Renal pelvis (tissue), 4 donors: ENCODE data around the gene PRSS33. TPM values are rescaled to one million over a fixed set of nuclear protein-coding genes. Genes with fewer than 3 reads are reported as not detected.

Experiments
- DNase-seq: peaks from one replicate; pipeline ENCODE4 v3.0.0-alpha.2; 2013
- polyA plus RNA-seq, 3 donors: library from polyadenylated mRNA; unstranded; fragments of 120-200 nt; gene quantifications; one replicate each; pipeline ENCODE4 v1.2.1, GENCODE V29; 2013; ENCODE audit not compliant: insufficient read length in 3 of 3

PRSS33 gene
- polyA plus RNA-seq, 3 donors: 0.26 TPM; not detected in 2

GRCh38 chr16:2743007-2743810, 44.2 kb downstream of the PRSS33 start:
- no peak for DNase-seq

DNA sequence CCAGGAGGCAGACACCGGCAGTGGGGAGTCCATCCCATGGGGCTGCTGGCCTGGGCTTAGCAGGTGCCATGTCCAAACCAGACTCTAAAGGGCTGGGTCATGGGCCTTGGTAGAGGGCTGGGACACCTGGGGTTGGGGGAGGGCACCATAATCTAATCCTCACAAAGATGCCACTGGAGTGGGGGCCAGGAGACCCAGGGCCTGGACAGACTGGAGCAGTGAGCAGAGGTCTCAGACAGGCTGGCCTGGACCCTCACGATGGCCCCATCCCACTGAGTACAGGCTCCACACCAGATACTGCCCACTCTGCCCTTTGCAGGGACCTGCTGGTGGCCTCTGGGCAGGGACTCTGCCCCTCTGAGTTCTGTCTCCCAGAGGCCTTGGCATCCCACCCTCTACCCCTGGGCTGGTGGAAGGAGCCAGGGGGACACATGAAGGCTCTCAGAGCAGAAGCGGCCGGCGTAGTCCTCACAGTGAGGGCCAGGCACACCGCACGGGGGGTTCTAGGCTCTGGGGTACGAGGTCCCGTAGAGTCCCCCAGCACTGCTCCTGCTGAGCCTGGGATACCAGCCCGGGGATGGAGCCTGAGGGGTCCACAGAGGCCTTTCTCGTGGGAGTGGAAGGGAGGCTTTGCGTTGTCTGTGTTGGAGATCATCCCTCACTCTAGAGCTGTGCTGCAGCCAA, 44.9 kb downstream of the PRSS33 start:
- no peak for DNase-seq

- DNase-seq: no peak
These were observed 46.2 kb downstream of the PRSS33 start for GRCh38 chr16:2741168-2741567.

GRCh38 chr16:2740476-2740875, 46.9 kb downstream of the PRSS33 start:
- DNase-seq: no peak

DNA sequence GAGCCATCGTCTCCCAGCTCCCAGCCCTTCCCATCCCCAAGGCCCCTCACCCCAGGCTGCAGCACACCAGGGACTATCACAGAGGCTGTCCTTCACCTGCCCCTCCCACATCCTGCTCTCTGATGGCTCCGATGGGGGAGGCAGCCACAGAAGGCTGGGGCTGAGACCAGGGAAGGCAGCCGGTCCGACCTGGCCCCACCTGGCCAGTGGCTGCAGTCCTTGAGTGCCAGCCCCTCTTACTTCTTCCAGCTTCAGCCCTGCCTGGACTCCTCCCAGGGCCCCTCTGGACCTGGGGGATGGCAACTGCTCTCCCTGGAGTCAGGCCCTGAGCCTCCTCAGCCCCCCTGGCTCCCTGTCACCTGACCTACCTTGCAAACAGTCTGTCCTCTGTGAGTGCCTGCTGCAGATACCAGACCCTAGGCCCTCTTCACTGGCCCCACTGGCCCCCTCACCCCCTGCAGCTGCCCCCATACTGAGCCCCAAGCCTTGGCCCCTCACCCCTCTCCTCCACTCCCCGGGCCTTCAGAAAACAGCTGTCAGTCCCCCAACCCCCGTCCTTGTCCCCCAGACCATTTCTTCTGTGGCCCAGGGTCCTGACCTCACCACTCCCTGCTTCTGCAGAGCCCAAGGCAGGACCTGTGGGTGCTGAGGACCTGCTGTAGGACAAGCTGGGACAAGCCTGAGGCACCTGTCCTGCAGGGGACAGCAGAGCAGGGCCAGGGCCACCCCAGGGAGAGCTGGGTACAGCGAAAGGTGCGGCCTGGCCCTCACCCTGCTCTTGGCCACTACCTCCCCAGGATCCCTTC, 47.5 kb downstream of the PRSS33 start:
- no peak for DNase-seq

DNA sequence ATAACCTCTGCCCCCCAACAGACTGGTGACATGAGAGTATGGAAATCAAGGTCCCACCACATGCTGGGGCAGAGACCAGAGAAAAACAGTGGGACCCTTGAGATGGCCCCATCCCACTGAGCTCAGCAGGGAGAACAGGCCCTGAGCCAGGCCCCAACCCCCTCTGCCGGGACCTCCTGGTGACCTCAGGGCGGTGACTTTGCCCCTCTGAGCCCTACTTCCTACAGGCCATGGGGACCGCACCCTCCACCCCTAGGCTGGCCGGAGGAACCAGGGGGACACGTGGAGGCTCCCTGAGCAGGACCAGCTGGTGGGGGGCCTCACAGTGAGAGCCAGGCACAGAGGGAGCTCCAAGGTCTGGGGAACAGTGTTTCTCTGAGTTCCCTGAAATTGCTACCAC, 48.7 kb downstream of the PRSS33 start:
- no peak for DNase-seq

- no peak for DNase-seq
These were observed 49.4 kb downstream of the PRSS33 start for GRCh38 chr16:2737895-2738418.

DNA sequence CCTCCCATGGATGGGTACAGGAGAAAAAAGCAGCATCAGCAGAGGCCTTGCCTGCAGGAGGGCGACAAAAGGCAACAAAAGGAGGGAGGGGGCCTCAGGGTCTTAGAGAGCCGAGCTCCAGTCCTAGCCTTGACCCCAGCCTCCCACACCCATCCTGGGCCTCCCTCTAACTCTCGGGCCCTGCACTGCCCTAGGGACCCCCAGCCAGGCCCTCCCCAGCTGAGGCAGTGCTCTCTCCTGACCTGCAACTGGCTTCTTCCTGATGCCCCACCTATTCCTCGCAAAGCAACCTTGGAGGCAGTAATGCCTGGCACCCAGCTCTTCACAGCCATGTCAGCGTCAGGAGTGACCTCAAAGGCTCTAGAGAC, 50.1 kb downstream of the PRSS33 start:
- no peak for DNase-seq

- no peak for DNase-seq
These were observed 50.7 kb downstream of the PRSS33 start for GRCh38 chr16:2736476-2737237.

GRCh38 chr16:2734844-2735515, 52.4 kb downstream of the PRSS33 start:
- no peak for DNase-seq

Other genes with a start within 250 kb of the PRSS33 start
- 10 to 100 TPM; 49.4 to 51.4 (median 50.1) TPM for gene PDPK1, start 249.5 kb downstream of the PRSS33 start, polyA plus RNA-seq
- gene KCTD5, start 105.0 kb downstream of the PRSS33 start, polyA plus RNA-seq: 10 to 100 TPM; 19.7 to 25.3 (median 23.4) TPM
- 1 to 10 TPM; 1.5 to 2.8 (median 2.0) TPM for gene PRSS27, start 67.3 kb downstream of the PRSS33 start, polyA plus RNA-seq
- gene SRRM2, start 34.9 kb downstream of the PRSS33 start, polyA plus RNA-seq: 100 to 1,000 TPM; 642 to 846 (median 787) TPM
- 100 to 1,000 TPM; 203 to 310 (median 281) TPM for gene ELOB, start 10.3 kb downstream of the PRSS33 start, polyA plus RNA-seq
- not detected for gene PRSS41, start 10.9 kb upstream of the PRSS33 start, polyA plus RNA-seq
- gene PRSS21, start 29.7 kb upstream of the PRSS33 start, polyA plus RNA-seq: under 1 TPM in 1 of 3 donors, not detected in 2; 0.38 TPM
- under 1 TPM; 0.21 to 0.84 (median 0.43) TPM for gene ZG16B, start 42.7 kb upstream of the PRSS33 start, polyA plus RNA-seq
- 10 to 100 TPM in 1 of 3 donors, 1 to 10 TPM in 2; 8.8 to 13.1 (median 9.2) TPM for gene PRSS22, start 70.6 kb upstream of the PRSS33 start, polyA plus RNA-seq
- 10 to 100 TPM; 26.6 to 33.2 (median 29.5) TPM for gene FLYWCH2, start 95.7 kb upstream of the PRSS33 start, polyA plus RNA-seq
- gene FLYWCH1, start 124.4 kb upstream of the PRSS33 start, polyA plus RNA-seq: 10 to 100 TPM; 27.8 to 38.9 (median 32.4) TPM
- gene KREMEN2, start 176.7 kb upstream of the PRSS33 start, polyA plus RNA-seq: 1 to 10 TPM; 2.5 to 3.6 (median 3.5) TPM
- 10 to 100 TPM in 2 of 3 donors, 1 to 10 TPM in 1; 9.9 to 12.5 (median 12.4) TPM for gene PAQR4, start 181.8 kb upstream of the PRSS33 start, polyA plus RNA-seq
- 10 to 100 TPM; 15.0 to 23.1 (median 22.8) TPM for gene PKMYT1, start 192.9 kb upstream of the PRSS33 start, polyA plus RNA-seq
- gene CLDN9, start 225.4 kb upstream of the PRSS33 start, polyA plus RNA-seq: 1 to 10 TPM; 2.8 to 3.4 (median 3.1) TPM
- 10 to 100 TPM; 36.5 to 44.7 (median 38.9) TPM for gene CLDN6, start 230.6 kb upstream of the PRSS33 start, polyA plus RNA-seq
- 10 to 100 TPM; 12.7 to 15.3 (median 14.2) TPM for gene TNFRSF12A, start 232.8 kb upstream of the PRSS33 start, polyA plus RNA-seq
- gene HCFC1R1, start 236.4 kb upstream of the PRSS33 start, polyA plus RNA-seq: 10 to 100 TPM; 69.1 to 76.5 (median 71.3) TPM
- 10 to 100 TPM; 31.8 to 36.4 (median 35.8) TPM for gene THOC6, start 236.5 kb upstream of the PRSS33 start, polyA plus RNA-seq
- 1 to 10 TPM; 2.5 to 3.9 (median 3.6) TPM for gene BICDL2, start 249.4 kb upstream of the PRSS33 start, polyA plus RNA-seq